MM.1S (cell line): ENCODE data around the gene PRRG4.

Source experiments
- CTCF ChIP-seq: fragments of 300-600 bp; sonication (generic); IDR thresholded peaks from 2 replicates; pipeline ENCODE4 v1.5.1; 2016; ENCODE audit warnings: antibody characterized with exemption, low read length, mixed read lengths
- EZH2 ChIP-seq: fragments of 300-600 bp; sonication (generic); optimal IDR thresholded peaks from 2 replicates; pipeline ENCODE3; 2017; ENCODE audit warnings: low read depth, mild to moderate bottlenecking, antibody characterized with exemption, low read length, mixed read lengths

GRCh38 chr11:32894149-32894827 lies 64.6 kb downstream of the PRRG4 start:
- TF ChIP-seq EZH2 (no peak), CTCF (no peak)
